Cerebellar nuclear complex (tissue), 1 donor: ENCODE measurements around the gene ZMIZ1.

ENCODE experiments used
- DNase-seq, 2 experiments: peaks; one replicate each; lab custom pipeline; 2025; lab: John Stamatoyannopoulos, UW

ZMIZ1 gene

DNA sequence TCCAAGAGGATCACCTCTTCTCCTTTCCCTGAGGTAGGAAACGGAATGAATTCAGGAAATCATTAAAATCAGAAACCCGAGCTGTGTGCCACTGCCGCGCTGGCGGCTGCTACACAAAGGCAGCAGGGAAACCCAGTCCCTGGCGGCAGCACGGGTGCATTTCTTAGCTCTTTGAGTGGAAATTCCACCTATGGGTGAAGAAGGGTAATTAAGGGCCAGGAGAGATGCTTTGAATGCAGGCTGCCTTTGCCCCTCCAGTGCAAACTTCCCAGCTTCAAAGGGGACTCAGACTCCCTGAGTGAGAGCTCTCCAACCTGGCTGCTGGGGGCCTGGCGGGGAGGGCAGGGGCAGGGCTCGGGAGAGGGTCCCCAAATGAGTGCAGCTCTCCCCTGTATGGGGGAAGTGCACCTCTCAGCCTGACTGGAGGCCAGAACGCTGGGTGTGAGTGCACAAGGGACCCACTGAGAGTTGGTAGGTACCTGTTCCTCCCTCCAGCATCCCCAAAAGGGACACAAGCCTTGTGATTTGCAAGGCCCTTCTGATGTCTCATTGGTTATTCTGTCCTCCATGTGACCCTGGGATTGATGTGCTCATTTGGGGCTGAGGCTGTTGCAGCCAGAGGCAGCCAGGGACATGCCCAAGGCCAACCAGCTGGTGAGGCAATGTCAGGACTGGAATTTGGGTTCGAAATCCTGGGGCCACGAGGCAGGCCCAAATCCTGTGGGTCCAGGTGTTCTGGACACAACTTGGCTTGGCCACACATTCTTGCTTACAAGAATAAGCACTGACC is 16.3 kb upstream of the ZMIZ1 start:
- DNase-seq: no peak

DNA sequence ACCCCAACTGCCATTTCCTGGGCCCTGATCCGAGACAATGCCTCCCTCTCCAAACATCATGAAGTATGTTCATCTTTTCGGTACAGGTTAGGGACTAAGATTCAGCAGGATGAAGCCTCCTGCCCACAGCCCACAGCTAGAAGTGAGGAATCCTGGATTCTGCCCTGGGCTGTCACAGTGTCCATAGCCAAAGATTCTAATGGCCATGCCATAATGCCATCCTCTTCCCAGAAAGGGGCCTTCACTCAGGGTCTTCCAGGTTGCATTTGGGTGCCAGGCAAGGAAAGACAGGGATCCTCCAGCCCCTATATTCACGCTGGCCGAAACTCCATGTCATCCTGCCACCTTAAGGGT is 15.7 kb upstream of the ZMIZ1 start:
- no peak for DNase-seq

DNA sequence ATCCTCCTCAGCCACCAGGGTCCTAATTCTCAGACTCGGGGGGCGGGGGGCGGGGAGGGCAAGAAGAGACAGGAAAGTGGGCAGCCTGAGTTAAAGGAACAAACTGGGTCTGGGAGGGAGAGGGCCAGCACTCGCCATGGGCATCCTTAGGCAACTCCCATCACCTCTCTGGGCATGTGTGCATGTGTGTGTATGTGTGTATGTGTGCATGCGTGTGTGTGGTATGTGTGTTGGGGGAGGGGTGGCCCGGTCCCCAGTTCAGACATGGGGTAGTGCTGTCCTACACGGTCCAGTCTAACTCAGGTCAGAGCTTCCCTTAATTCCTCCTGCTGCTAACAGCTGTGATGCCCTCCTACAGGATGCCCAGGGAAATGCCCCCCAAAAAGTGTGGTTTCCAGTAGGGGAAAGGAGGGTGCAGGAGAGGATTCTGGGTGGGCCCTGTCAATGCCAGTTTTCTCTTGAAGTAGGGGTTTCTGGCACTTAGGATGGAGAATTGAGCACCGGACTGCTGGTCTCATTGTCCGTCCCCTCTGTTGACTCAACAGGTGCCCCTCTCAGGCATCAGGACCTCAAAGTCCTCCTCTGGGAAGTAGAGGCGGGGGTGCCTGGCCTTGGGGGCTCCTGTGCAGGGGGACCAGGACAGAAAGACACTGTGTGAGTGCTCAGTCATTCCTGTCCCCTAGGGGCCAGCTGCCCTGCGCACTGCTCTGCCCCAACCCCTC is 15.1 kb upstream of the ZMIZ1 start:
- DNase-seq: no peak

DNA sequence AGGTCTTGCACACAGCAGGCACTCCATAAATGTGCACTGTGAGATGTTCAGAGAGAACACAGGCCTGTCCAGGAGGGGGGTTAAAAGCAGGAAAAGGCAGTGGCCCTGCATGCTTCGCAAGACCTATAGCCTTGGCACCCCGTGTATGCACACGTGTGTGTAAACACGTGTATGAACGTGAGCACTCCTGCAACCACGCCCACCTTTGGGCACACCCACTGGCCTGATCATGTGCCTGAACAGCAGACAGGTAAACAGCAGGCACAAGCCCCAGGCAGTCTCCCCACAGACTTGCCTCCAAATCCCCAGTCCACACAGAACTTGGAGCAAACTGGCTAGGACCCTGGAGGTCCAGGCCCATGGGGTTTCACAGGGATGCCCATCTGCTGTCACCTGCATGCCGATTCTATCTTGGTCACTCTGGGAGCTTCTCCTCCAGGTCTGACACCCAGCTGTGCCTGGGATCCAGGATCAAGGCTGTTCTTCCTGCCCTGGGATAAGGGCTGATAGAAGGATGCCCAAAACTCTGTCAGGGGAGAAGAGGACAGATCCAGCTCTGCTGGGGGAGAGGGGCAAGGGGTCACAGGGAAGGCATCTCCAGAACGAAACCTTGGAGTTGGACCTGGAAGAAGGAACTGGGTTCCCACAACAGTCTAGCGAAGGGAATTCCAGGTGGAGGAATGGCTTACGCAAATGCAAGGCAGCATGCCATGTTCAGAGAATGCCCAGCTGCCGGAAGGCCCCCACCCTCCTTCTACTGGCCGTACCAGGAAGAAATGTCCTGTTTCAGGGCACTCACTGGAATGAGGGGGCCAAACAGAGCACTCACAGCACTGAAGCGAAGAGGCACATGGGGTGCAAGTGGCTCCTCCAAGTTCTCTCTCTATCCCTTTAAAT is 14.3 kb upstream of the ZMIZ1 start:
- DNase-seq: no peak

DNA sequence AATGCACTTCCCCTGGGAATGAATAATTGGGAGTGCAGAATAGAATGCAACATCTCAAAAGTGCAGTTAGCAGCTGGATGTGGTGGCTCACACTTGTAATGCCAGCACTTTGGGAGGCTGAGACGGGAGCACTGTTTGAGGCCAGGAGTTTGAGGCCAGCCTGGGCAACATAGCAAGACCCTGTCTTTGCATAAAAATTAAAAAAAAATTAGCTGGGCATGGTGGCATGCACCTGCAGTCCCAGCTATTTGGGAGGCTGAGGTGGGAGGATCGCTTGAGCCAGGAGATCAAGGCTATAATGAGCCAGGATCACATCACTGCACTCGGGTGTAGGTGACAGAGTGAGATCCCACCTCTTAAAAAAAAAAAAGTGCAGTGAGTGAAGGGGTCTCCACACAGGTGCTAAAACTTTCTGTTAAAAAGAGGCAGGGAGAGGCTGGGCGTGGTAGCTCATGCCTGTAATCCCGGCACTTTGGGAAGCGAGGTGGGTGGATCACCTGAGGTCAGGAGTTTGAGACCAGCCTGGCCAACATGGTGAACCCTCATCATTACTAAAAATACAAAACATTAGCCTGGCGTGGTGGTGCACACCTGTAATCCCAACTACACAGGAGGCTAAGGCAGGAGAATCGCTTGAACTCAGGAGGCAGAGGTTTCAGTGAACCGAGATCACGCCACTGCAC is 13.5 kb upstream of the ZMIZ1 start:
- no peak for DNase-seq

DNA sequence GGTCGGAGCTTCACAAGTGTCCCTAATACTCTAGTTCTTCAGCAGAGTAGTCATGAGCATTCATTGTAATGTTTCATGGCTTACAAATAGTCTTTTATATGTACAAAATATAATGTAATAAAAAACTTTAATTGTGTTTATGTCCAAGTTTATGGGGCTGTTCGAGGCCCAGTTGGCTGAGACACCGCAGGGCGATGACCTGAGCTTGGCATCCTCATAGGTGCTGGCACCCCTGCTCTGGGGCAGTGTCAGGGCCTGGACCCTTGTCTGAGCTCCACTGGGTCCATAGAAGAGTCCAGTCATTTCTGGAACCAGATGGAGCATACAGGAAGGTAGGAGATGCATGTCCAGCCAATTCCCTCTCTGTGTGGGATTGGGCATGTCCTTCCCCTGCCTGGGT is 12.9 kb upstream of the ZMIZ1 start:
- DNase-seq: no peak

DNA sequence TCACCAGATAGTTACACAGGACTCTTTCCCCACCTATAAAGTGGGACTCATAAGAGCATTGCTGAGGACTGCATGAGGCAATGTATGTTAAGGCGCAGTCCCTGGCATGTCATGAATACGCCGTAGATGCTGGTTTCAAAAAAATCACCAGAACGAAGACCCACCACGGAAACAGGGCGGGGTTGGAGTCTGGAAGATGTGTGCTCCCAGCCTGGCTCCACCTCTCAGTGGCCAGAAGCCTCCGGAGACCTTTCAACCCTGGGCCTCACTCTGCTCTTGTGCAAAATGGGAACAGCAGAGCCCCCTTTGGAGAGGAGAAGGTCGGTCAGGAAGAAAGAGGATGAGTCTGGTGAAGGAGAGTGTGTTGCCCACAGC is 12.4 kb upstream of the ZMIZ1 start:
- no peak for DNase-seq

DNA sequence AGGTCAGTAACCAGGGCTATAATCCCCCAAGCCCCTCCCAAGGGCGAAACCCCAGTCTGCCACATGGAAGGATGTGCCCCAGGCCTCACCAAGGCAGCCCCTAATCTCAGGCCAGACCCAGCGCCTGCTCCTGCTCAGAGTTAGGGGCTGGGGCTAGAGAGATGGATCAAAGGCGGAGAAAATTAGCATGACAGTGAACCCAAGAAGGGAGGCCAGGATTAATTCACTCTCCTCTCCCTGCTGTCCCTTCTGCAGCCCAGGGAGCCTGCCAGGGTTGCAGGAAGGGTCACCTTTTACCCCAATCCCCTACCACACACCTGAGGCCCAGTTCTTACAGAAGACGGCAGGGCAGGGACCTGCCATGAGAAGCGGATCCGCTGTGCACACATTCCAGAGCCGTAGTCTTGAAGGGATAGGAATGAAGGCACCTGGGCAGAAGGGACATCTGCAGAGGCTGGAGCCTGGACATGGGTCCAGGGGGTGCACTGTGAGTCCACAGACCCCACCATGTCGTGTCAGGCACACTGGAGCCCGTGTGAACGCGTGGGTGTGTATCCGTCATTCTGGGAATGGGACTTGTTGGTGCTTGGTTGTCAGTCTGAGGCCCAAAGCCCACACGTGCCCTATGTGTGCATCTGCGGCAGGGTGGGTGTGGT is 11.9 kb upstream of the ZMIZ1 start:
- DNase-seq: no peak

DNA sequence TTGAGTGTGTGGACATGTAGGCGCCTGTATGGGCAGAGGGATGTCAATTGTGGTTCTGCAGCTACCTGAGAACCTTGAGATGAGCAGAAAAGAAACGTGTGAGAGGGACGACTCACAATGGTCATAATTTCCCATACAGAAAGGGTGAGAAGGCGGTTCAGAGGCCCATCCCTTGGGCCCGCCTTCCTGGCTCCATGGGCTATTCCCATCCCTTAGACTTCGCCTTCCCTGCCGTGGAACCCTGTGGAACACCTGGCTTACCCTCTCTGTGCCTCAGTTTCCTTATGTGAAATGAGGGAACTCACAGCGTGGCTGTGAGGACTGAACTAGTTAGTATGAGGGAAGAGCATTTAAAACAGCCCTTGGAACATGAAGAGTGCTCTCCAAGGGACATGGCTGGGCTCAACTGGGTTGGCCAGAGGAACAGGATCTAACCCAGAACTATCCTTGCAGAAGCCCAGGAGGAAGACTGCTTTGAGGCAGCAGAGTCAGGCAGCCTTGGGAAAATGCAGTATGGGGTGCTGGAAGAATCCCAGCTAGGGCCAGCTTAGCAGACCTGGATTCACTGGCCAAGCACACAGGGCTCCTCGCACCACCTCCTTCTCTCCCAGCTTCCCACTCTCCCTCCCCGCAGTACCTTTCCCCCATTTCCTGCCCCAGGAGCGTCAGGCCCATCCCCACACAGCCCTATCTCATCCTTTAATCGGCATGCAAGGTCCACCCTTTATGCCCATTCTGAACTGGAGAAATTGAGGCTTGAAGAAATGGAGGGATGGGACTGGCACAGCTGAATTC is 11.1 kb upstream of the ZMIZ1 start:
- no peak for DNase-seq

DNA sequence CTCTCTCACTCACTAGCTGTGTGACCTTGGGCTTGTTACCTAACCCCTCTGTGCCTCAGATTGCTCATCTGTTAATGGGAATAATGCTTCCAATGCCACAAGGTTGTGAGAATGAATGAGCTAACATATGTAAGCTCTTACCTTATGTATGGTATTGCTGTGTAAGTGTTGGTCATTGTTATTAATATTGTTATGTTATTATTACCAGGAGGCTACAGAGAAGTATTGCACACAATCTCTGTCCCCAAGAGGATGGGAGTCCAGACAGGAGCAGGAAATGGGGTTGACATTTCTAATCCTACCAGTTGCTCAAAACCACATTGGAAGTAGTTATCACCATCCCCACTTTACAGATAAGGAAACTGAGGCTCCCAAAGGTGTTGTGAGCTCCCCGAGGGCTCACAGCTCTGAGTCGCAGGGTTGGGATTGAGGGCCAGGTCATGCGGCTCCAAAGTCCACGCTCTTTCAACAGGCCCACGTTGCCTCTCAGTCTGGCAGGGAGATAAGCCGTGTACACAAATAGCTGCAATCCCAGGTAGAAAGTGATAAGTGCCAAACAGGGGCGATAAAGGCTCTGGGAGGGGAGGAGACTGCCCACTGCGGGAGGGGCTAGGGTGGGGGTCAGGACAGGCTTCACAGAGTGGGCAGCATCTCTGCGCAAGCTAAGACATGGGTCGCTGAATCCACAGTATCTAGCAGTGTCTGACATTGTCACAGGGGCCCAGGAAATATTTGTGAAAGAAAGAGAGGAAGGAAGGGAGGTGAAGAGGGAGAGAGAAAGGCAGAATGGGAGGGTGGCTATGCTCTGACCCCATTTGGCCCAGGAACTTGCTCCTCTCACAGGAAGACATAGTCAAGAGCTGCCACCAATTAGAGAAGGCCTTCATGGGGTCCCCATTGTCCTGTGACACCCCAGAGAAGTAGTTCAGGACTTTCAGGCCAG is 9.6 kb upstream of the ZMIZ1 start:
- no peak for DNase-seq

DNA sequence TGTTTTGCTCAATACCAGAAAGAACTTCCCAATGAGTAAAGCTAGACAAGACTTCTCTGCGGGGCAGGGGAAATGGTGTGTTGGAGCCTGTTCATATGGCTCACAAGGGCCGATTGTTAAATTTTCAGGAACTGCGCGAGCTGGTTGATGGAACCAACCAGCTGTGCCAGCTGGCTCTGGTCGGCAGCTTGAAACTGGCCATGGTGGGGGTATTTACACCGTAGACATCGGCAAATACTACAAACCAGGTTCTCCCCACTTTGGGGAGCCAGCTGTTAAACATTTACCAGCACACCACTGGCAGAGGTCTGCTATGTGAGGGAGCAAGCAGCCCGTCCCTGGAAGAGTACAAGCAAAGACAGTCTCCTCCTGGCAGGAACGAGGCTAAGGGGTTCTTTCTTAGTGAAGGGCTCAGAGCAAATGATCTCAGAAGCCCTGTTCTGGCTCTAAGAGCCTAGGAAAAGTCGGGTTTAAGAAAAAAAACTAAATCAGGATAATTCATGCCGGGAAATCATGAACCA is 8.8 kb upstream of the ZMIZ1 start:
- no peak for DNase-seq

DNA sequence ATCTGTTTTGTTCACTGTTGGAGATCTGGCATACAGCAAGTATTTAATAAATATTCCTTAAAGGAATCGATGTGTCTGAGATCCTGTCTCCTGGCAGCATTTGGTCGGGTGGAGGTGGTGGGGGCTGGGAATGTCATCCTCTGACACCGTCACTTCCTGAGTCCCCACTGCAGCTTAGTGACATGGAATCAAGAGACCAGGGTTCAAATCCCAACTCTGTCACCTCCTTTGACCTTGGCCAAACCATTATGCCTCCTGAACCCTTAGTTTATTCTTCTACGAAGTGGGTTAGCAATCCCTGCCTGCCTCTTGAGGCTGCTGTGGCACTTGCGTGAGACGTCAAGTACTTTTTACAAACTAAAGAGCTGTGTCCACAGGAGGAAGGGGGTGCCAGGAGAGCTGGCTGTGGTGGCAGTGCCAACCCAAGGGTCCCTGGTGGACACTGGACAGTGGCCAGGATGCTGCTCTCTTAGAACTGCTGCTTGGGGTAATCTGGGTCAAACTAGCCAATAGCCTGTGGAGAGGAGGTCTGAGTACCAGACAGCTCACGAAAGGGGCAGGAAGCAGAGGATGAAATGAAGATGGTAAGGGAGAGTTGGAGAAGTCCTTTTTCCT is 8.0 kb upstream of the ZMIZ1 start:
- DNase-seq: no peak

DNA sequence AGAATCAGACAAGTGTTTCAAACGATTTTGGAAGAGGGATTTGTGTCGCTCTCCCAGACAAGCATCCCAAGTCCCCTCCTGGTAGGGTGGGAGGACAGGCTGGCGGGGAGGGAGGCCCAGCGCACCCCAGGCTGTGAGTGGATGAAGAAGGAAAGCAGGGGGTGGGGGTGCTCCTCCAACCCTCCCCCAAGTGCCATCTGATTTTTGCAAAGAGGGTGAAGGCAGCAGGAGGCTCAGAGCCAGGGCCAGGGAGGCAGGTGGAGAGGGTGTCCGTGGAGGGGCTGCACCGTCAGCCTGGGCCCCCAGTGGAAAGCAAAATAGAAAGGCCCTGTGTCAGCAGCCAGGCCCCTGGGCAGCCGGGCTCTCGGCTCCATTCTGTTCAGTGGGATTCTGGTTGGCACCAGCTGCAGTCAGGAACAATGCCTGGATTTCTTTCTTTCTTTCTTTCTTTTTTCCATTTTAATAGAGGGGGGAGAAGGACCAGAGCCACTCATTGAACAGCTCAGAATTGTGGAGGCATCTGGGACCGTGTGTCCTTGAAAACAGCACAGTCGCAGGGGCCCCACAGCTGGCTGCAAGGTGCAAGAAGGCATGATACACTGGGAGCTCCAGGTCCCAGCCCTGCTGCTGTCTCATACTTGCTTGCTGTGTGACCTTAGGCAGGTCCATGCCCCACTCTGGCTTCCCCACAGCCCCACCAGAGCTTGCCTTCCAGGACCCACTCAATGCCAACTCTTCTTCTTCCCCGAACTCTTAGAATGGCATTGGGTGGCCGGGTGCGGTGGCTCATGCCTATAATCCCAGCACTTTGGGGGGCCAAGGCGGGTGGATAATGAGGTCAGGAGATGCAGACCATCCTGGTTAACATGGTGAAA is 7.1 kb upstream of the ZMIZ1 start:
- no peak for DNase-seq

DNA sequence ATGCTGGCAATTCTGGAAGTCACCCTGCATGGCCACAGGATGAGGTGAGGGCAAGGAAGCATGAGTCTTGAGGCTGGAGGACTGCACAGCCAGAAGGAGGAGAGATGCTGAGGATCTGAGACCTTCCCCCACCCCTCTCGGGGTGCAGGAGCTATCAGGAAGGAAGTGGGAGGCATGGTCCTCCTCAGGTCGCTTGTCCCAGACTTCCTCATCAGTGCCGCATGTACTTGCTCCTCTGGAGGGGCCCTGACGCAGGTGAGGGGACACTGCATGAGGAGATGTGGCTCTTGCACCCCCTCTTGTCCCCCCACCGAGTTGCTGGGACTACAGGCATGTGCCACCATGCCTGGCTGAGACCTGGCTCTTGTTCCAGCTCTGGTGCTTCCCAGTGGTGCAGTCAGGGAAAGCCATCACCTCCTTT is 5.7 kb upstream of the ZMIZ1 start:
- DNase-seq: no peak

DNA sequence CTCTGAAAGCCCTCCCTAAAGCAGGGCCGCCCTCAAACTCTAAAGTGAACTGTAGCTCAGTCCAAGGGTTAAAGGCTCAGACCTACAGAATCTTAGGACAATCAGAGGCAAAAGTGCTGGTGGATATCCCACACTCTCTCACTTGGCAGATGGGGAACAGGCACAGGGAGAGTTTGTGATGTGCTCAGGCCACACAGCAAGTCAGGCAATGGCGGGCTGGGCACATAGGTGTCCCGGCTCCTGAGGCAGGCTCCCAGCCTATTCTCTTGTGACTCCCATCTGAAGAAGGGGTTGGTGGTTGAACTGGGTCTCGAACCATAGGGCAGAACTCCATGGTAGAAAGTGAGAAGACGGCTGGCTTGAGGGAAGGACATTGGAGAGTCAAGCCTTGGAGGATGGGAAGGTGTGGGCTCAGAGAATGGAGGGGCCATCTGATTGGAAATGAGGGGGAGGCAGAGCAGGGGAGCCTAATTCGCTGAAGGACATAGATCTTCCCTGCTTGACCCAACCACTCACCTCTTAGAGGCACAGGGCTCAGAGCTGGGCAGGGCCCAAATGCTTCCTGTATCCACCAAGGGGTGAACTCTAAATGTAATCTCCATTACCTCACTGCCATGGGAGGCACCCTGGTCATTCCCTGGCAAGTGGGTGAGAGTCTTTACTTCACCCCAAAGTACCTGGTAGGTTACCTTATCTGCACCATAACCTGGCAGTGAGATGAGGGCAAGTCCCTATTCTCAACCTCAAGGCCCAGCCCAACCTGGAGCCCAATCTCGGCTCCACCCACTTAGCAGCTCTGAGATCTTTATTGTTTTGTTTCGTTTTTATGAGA is 4.9 kb upstream of the ZMIZ1 start:
- DNase-seq: no peak

DNA sequence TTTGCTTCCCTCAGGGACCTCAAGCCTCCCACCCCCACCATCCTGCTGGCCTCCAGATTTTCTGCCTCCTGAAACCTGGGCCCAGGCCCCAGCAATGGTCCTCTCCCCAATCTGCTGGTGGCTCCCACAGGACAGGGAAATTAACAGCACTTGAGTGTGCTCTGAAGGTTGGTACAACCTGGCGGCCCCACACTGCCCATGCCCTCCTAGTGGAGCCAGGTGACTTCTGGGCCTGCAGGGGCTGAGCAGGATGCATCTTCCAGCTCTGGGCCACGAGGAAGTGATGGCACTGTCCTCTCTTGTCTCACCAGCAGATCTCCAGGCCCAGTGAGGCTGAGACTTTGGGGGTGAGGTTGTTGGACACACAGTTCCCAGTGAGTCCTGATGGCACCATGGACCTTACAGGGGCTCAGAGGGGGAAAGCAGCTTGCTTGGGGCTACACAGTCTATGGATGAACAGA is 3.6 kb upstream of the ZMIZ1 start:
- DNase-seq: no peak

DNA sequence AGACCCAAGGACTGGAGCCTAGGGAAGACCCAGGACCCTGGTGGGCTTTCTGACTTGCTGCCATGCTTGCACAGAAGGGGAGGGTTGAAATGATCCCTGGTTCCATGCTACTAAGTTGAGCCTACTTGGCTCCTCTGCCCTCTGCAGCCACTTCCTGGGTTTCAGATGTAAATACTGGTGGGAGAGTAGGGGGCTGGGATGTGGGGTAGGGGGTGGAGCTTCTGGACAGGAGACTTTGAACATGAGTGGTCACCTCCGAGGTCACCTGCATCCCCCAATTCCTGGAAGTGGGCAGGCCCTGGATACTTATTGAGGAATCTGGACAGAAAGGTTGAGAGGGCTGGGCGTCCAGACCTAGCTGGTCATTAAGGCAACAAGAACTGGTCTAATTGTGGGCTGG is 2.9 kb upstream of the ZMIZ1 start:
- no peak for DNase-seq
